Measurements from ENCODE around the gene MYO18B. TPM values are rescaled to one million over a fixed set of nuclear protein-coding genes. Genes with fewer than 3 reads are reported as not detected.

Gene MYO18B
- total RNA-seq, 1 donor, result 0.54 TPM

GRCh38 chr22:26027341-26027740, 285.4 kb downstream of the MYO18B start:
- DNase-seq (ENCODE audit: low read depth in 2 of 3, low spot score in 2 of 3), result no peak

DNA sequence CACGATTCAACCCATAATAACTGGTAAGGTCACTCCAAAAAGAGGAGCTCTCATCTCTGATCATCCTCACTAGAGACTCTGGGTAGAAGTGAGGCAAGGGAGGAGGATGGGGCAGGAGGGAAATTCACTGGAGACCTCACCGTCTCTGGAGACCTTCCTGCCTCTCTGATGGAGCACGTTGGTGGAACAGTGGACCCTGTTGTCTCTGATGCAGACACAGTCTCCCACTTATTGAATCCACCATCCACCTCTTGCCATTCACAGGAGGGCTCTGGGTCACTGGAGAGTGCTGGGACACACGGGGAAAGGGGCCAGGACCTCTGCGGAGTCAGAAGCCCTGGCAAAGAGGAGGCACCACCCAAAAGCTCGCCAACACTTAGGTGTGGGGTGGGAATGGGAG, 289.7 kb downstream of the MYO18B start:
- no peak for DNase-seq (ENCODE audit: low read depth in 2 of 3, low spot score in 2 of 3)

DNA sequence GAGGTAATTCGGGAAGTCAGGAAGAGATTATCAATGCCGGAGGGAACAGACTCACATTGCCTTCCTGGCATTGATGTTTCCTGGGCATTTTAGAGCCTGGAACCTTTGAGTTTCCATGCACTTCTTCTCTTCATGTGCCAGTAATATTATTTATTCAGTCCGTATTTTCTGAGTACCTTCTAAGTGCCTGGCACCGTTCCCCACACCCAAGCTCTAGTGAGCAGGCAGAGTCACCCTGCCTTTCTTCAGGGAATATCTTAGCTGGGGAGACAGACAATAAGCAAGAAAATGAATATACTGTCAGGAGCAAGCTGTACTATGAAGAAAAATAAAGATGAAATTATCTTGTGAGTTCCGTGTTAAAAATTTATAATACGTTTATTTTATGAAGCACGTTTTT, 291.1 kb downstream of the MYO18B start:
- DNase-seq (ENCODE audit: low read depth in 2 of 3, low spot score in 2 of 3), result no peak

- DNase-seq (ENCODE audit: low read depth in 2 of 3, low spot score in 2 of 3), result no peak
Measured at GRCh38 chr22:26033586-26033985, 291.6 kb downstream of the MYO18B start.

DNA sequence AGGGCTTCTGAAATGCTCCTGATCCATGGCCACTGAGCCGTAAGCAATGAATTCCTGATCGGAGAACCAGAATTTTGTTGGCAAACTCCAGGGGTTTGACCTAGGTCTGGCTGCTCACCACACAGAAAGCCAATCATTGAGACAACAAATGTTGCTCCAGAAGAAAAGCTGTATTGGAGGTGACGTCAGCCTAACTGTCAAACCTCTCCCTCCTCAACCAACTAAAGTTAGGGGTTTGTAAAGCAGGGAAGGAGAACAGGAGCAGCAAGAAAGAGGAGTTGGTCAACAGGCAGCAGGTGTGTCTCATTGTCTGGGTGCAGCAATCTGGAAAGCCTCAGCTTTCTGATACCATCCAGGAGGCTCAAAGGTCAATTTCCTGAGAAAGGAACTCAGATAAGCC, 293.5 kb downstream of the MYO18B start:
- DNase-seq (ENCODE audit: low read depth in 2 of 3, low spot score in 2 of 3), result no peak

DNA sequence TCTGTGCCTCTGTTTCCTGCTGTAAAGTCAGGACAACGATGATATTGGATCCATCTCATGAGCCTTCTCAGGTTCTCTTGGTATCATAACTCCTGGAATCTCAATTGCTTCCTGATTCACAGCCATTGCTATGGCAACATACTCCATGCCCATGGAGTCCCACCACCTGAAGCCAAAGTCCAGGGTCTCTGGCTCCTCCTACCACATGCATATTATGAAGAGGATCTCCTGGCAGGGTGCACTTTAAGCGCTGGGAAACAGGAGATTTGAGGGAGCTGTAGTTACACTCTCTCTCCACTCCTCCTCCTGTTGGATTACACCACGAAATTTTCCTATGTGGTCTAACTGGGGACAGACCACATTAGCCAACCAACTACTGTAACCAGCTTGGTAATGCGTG, 296.4 kb downstream of the MYO18B start:
- DNase-seq (ENCODE audit: low read depth in 2 of 3, low spot score in 2 of 3), result no peak

- DNase-seq (ENCODE audit: low read depth in 2 of 3, low spot score in 2 of 3), result no peak
Measured at GRCh38 chr22:26041931-26042330, 299.9 kb downstream of the MYO18B start.

DNA sequence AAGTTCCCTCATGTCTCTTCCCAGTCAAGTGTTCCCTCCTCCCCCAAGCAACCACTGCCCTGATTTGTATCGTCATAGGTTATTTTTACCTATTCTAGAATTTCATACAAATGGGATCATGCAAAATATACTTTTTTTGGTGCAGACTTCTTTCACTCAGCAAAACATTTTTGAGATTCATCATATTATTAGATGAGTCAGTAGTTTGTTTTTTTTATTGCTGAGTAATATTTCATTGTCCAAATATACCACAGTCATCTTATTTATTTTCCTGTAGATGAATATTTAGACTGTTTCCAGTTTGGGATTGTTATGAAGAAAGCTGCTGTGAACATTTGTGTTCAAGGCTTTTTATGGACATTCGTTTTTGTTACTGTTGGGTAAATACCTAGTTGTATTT, 301.0 kb downstream of the MYO18B start:
- DNase-seq (ENCODE audit: low read depth in 2 of 3, low spot score in 2 of 3), result no peak

DNA sequence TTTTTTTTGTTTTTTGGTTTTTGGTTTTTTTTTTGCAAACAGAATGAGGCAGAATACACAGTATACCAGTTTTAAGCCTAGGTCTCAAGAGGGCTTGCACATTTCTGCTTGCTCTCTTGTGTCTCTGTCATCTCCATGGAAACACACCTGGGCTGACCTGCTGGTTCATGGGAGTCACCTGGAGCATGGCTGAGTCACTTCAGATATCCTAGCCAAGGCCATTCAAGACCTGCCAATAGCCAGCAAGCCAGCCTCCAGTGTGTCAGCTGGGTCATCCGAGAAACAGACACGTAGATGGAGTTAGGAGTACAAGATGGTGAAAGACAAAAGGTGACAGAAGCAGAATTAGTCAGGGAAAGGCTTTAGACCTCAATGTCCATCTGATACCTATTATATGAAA, 303.1 kb downstream of the MYO18B start:
- DNase-seq (ENCODE audit: low read depth in 2 of 3, low spot score in 2 of 3), result no peak

DNA sequence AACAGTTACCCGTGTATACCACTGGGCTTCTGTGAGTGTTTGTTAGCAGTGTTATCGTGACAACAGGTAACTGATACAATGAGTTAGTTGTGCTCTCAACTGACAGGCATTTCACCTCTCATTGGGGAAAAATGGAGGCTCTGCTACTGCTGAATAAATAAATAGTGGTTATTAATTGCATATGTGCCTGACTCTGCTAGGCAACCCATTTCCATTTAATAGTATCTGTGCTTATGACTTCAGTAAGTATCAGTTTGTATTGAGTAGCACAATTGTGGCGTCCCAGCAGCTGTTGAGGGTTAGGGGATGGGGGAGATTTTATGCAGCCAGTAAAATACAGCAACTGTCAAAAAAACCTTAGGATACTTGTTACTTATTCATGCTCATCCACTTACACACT, 303.9 kb downstream of the MYO18B start:
- DNase-seq (ENCODE audit: low read depth in 2 of 3, low spot score in 2 of 3), result no peak

- DNase-seq (ENCODE audit: low read depth in 2 of 3, low spot score in 2 of 3), result no peak
Measured at GRCh38 chr22:26047516-26047915, 305.5 kb downstream of the MYO18B start.

GRCh38 chr22:26047920-26048319, 305.9 kb downstream of the MYO18B start:
- DNase-seq (ENCODE audit: low read depth in 2 of 3, low spot score in 2 of 3), result no peak

- no peak for DNase-seq (ENCODE audit: low read depth in 2 of 3, low spot score in 2 of 3)
Measured at GRCh38 chr22:26050079-26050478, 308.1 kb downstream of the MYO18B start.

- no peak for DNase-seq (ENCODE audit: low read depth in 2 of 3, low spot score in 2 of 3)
Measured at GRCh38 chr22:26053737-26054316, 311.8 kb downstream of the MYO18B start.

DNA sequence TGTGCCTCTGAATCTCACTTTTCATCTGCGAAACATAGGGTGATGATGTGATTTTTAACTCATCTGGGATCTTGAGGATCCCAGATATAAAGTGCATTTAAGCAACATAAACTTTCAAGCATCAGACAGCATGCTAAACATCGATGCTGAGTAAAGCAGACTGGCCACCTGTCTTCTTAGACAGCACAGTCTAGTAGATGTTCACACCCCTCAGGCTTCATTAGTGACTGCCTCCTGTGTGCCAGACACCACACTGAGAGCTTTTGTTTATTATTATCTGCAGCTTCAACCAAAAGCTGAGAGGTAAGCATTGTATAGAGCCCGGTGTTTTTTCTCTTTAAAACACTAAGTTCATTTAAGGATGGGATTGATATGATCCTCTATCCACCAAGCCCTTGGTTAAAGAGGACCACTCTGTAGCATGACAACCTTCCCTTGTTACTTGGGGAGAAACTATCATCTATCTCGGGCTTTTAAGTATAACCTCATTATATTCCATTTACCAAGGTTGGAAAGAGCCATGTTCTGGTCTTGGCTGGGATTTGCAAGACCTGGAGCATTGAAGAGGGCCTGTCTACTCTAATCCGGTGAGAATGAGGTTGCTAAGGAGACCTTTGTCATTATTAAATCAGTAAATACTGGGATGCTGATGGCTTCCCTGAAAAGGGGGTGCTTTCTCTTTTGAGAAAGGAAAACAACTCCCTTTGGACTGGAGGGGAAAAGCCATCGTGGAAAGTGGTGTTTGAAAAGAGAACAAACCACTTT, 313.0 kb downstream of the MYO18B start:
- no peak for DNase-seq (ENCODE audit: low read depth in 2 of 3, low spot score in 2 of 3)

DNA sequence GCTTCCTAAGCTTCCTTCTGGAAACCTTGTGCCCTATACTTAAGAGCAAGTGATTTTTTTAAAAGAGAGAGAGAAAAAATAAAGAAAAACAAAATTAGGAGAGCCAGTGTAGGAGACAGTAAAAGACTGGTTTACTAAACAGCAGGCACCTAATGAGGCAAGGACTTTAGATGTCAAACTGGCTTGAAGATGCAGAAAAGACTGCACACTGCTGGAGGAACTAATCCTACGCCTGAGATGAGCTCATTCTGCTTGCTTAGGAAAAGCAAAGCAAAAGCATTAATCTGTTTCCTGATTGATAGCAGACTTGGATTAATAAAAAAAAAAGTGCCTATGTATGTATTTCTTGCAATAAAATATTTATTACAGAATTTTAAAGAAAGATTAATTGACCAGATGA, 313.7 kb downstream of the MYO18B start:
- DNase-seq (ENCODE audit: low read depth in 2 of 3, low spot score in 2 of 3), result no peak

DNA sequence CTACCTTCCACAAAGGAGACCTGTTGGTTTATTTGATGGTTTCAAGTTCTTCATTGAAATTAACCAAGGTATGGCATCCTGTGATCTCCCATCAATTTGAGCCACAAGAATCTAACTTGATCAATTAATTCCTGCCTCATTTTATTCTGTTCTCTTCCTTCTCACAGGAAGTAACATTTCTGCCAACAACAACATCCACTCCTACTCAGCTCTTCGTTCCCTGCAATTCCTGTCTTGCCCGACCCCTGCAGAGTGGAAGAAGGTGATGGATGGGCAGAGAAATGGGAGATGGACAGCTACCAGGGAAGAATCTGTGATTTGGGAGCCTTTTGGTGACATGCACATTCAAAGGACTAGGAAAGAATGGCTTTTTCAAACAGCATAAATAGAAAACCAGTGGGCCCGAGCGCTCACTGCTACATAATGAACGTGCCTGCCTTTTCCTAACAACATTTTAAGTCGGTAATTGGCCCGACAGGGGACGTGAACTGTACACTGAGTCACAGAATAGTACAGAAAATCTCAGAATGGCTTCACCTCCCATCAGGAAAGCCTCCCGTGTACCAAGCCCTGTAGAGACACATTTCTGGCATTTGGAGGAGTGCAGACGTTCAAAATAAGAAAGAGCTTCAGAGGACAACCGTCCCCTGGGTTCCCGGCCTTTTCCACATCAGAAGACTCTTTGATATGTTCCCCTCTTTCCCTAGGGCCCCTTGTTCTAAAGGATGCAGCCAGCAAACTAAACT, 314.6 kb downstream of the MYO18B start:
- DNase-seq (ENCODE audit: low read depth in 2 of 3, low spot score in 2 of 3), result no peak

DNA sequence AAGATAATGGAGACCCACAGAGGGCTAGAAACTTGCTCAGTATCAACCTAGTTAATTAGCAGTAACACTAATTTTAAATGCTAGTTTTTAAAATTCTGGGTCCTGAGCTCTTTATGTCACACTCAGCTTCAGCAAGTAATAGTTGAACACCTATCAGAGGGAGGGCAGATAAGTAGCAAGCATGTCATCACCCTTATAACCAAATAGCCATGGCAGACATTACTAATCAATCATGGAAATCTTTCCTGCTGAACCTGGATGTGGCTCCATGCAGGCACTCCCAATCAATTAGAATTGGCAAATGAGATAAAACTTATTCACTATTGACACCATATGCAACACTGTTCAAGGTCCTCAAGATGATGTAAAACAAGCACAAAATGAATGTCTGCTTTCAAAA, 315.7 kb downstream of the MYO18B start:
- DNase-seq (ENCODE audit: low read depth in 2 of 3, low spot score in 2 of 3), result no peak

GRCh38 chr22:26064048-26064447, 322.1 kb downstream of the MYO18B start:
- DNase-seq (ENCODE audit: low read depth in 2 of 3, low spot score in 2 of 3), result no peak

- no peak for DNase-seq (ENCODE audit: low read depth in 2 of 3, low spot score in 2 of 3)
Measured at GRCh38 chr22:26065847-26066246, 323.9 kb downstream of the MYO18B start.

DNA sequence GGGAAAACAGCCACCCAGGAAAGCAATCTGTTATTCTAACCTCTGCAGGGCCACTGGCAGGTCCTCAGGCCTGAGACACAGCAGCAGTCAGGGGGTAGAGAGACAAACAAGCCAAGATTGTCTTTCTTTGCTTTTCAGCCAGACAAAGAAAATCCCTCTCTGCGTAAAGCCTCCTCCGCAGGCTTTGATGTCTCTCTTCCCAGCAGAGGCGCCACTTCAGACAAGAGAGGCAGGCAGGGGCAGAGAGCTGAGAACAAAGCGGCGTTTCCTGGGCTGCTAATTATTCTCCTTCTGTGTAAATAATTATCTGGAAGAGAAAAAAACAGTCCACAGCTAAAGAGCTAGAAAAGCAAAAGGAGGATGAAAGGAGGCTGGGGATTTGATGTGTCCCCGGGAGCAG, 324.5 kb downstream of the MYO18B start:
- no peak for DNase-seq (ENCODE audit: low read depth in 2 of 3, low spot score in 2 of 3)

- no peak for DNase-seq (ENCODE audit: low read depth in 2 of 3, low spot score in 2 of 3)
Measured at GRCh38 chr22:26068571-26068970, 326.6 kb downstream of the MYO18B start.

Data from hematopoietic multipotent progenitor cell (in vitro differentiated cells).